Adrenal gland (tissue), 5 donors: Measurements from ENCODE around the gene HOXC13.

Source experiments
- POLR2A ChIP-seq, 2 donors: fragments of 450-650 bp; IDR thresholded peaks; one replicate each; pipeline ENCODE4 v1.6.1; 2017; ENCODE audit warnings: antibody characterized with exemption in 2 of 2, mild to moderate bottlenecking in 2 of 2, moderate library complexity in 1 of 2
- TF ChIP-seq, protein P1 (sequence below), 6 experiments: fragments of 450-650 bp in 4 of 6; fragments of 200-600 bp in 2 of 6; sonication (generic) in 1 of 6; IDR thresholded peaks; 1 replicate in 5 of 6; 2 replicates in 1 of 6; pipeline versions ENCODE4 v1.5.1 to v1.8.0; 2016 to 2021; ENCODE audit warnings: antibody characterized with exemption in 6 of 6, mild to moderate bottlenecking in 2 of 6, moderate library complexity in 1 of 6
- donor health status: DM: no; HTN: no; CAD: no.

DNA sequence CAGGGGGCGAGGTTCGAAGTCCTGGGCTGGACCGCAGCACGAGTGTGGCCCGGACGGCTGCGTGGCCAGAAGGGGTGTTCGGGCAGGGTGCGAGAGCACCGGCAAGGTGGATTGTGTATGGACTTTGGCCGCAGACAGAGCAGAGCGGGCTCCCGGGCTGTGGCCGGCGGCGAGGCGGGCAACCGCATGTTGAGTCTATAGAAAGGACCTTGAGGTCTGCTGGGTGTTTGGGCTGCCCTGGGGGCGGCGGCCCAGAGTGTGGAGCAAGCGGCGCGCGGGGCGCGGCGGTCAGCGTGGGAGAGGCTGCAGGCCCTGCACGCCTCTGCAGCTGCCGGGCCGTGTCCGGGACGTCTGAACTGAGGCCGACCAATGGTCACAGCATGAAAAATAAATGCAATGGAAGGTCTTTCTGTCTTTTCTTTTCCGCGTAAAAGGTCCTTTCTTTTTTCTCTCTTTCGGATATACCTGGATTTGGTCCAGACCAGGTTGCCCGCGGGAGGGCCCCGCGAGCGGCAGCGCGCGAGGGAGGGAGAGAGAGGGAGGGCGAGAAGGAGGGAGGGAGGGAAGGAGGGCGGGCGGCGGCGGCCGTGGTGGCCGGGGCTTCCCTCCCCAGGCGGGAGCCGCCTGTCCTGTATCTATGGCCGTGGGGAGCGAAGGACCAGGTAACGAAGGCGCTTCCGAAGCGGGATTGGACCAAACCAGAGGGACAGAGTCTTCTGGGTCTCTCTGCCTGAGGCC lies 55.8 kb downstream of the HOXC13 start:
- TF ChIP-seq, protein P1, sequence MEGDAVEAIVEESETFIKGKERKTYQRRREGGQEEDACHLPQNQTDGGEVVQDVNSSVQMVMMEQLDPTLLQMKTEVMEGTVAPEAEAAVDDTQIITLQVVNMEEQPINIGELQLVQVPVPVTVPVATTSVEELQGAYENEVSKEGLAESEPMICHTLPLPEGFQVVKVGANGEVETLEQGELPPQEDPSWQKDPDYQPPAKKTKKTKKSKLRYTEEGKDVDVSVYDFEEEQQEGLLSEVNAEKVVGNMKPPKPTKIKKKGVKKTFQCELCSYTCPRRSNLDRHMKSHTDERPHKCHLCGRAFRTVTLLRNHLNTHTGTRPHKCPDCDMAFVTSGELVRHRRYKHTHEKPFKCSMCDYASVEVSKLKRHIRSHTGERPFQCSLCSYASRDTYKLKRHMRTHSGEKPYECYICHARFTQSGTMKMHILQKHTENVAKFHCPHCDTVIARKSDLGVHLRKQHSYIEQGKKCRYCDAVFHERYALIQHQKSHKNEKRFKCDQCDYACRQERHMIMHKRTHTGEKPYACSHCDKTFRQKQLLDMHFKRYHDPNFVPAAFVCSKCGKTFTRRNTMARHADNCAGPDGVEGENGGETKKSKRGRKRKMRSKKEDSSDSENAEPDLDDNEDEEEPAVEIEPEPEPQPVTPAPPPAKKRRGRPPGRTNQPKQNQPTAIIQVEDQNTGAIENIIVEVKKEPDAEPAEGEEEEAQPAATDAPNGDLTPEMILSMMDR (IDR thresholded peaks at IDR 0.05) = no peak
- TF ChIP-seq POLR2A (IDR thresholded peaks at IDR 0.05) = no peak
